Measurements from ENCODE around the gene TFAP2C.
"Not testable (repeated sequence)": the region's sequence is repeated elsewhere in the genome, so short reads cannot be mapped to it uniquely, and the experiment has no call there.

The TFAP2C gene

DNA sequence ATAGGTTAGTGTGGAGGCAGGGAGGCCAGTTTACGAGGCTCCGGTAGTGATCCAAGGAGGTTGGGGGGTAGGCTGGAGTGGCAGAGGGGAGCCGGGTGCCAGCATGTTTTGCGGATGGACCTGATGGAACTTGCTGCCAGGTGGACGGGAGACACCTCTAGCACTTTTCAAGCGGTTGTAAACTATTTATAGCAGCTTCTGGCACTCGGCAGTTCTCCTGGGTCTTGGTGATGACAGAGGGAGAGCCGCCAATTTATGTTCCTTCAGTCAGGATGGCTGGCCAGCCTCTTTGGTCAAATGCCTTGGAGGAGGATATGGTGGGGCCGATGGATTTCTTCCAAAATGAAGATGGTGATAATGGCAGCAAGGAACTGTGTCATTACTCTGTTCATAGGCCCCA lies 28.8 kb downstream of the TFAP2C start:
- DNase-seq: no peak

DNA sequence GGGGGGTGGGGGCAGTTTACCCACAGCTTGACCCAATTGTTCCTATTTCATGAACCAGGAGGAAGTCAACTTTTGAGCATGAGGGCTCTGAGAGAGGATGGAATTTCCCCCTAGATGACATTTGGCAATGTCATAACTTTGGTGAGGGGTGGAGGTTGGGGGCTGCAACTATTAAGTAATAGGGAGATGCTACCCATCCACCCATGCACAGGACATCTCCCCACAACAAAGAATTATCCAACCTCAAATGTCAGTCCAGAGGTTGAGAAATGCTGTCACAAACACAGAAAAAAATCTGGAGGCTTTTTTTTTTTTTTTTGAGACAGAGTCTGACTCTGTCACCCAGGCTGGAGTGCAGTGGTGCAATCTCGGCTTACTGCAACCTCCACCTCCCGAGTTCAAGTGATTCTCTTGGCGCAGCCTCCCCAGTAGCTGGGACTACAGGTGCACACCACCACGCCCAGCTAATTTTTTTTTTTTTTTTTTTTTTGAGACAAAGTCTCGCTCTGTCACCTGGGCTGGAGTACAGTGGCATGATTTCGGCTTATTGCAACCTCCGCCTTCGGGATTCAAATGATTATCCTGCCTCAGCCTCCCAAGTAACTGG lies 29.3 kb downstream of the TFAP2C start:
- DNase-seq: not testable (repeated sequence)

DNA sequence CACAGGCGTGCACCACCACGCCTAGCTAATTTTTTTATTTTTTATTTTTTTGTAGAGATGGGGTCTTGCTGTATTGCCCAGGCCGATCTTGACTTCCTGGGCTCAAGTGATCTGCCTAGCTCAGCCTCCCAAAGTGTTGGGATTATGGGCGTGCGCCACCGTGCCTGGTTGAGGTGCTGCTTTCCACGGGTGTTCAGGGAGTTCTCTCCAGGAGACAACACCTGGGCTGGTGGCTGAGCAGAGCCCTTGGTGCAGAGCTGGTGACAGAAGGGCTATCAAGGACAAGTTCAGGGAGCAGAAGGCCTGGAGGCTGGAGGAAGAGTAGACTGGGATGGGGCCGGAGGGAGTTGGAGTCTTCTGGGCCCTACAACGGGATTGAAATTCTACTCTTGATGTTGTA lies 34.6 kb downstream of the TFAP2C start:
- no peak for DNase-seq

DNA sequence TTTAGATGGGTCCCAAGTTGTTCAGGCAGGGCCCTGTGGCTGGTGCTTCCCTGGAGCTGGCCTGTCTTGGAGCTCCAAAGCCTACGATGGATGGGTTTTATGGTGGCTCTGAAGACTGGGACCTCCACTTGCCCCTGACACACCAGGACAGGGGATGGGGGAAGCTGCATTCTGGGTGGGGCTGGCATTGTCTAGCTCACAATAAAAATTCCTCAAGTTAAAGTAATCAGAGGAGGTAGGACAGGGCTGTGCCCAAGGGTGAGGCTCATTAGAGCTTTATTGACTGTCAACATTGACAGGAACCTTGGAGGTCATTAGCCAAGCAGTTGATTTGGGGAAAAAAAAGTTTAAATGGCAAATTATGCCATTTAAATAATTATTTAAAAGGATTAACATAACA lies 35.7 kb downstream of the TFAP2C start:
- no peak for DNase-seq

DNA sequence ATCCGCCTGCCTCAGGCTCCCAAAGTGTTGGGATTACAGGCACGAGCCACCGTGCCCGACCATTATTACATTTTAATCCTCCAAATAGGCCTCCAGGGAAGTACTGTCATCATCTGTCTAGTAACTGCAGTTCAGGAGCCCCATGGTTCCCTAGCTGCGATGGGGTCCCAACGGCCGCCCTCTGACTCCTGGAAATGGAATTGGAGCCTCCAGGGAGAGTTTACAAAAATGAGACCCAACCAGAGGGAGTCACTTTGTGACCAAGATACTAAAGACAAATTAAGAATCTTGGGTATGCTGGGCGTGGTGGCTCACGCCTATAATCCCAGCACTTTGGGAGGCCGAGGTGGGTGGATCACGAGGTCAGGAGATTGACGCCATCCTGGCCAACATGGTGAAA lies 36.7 kb downstream of the TFAP2C start:
- no peak for DNase-seq

DNA sequence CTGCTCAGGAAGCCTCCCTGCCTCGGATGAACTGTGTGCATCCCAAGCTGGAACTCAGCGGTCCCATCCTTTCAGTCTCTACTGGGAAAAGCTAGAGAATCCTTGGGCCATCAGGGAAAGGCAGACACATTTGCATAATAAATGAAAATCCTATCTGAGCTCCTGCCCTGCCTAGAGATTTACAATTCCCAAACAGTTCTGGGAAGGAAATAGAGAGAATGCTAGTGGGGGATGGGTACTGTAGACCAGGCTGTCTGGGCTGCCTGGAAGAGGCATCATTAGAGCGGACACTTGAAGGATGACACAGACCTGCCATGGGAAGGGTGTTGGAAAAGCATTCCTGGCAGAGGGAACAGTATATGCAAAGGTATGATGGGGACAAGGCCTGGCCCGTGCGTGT lies 44.3 kb downstream of the TFAP2C start:
- no peak for DNase-seq

DNA sequence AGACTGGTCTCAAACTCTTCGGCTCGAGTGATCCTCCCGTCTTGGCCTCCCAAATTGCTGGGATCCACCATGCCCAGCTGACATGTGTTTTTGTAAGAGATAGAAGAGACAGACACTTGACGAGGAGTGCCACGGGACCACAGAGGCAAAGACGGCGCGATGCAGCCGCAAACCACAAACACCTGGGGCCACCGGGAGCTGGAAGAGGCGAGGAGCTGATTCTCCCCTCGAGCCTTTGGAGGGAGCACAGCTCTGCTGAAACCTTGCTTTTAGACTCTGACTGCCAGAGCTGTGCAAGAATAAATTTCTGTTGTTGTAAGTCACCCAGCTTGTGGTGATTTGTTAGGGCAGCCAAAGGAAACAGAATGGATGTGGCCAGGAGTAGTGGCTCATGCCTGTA lies 46.9 kb downstream of the TFAP2C start:
- DNase-seq: no peak

DNA sequence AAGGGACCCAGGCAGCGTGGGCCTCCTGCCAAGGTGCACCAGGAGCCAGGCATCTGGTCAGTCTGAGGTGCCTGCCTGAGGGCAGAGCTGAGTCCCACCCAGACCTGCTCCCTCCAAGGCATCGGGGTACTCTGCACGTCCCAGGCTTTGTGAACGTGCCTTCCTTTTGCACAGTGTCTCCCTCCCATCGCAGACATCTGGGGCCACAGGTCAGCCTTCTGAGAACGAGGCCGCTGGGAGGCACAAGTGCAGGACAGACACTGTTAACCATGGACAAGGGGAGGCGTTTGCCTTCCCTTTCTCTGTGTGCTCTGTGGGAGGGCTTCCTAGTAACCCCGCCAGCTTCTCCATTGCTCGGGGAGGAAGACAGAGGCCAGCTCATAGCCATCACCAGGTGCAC lies 47.6 kb downstream of the TFAP2C start:
- no peak for DNase-seq

DNA sequence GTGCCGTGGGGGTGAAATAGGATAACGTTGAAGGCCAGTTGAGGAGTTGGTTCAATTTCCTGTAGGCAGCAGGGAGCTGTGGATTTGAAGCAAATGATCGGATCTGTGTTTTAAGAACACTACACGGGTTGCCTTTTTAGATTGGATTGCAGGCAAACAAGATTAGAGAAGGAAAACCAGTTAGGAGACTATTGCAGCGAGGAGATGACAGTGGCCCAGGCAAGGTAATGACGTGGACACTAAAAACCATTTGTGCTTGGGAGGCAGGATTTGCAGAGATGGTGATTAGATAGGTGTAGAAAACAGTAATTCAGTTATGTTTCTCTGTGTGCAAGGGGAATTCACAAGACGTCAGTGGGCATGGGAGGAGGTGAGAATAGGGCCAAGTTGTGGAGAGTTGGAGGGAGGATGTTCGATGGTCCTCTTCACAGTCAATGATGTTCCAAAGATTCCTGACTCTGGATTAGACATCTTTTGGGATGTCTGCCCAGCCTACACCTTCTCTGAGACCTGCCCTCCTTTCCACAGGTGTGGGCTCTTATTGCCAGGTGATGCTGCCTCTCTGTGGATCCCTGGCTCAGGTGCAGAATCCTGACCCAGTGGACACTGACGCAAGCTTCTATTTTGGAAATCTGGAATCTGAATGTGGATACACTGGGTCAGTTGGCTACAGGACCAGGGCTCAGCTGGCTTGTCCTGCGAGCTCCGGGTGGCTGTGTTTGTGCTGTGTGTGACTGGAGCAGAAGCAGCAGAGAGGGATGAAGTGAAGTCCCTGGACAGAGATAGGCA lies 54.2 kb downstream of the TFAP2C start:
- DNase-seq: no peak

DNA sequence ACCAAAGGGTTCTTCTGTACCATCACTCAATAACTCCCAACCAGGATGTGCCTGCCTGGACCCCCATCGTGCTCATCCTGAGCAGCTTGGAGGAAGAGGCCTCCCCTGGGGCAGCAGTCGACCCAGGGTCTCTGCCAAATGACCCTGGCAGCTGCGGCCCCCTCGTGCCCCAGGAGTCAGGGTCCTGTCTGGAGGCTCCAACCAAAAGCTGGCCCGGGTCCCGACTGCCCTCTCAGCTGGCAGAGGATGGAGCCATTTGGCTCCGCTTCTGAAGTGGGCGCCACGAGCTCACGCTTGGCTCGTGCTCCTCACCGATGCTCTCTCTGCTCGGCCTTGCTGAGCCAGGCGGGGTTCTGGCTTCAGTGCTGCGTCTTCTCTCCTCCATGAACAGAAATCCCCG lies 56.8 kb downstream of the TFAP2C start:
- DNase-seq: no peak

DNA sequence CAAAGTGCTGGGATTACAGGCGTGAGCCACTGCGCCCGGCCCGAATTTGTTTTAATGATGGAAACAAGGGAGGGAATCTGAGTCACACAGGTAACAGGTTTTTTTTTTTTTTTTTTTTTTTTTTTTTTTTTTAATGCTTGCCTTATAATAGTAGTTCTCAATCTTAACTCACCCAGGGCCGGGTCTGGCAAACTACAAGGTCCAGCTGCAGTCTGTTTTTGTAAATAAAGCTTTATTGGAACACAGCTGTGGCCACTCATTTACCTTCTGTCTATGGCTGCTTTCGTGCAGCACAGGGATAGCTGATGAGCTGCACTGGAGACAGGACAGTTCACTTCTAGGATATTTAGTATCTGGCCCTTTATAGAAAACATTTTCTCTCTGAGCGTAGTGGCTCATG lies 58.0 kb downstream of the TFAP2C start:
- DNase-seq: no peak

DNA sequence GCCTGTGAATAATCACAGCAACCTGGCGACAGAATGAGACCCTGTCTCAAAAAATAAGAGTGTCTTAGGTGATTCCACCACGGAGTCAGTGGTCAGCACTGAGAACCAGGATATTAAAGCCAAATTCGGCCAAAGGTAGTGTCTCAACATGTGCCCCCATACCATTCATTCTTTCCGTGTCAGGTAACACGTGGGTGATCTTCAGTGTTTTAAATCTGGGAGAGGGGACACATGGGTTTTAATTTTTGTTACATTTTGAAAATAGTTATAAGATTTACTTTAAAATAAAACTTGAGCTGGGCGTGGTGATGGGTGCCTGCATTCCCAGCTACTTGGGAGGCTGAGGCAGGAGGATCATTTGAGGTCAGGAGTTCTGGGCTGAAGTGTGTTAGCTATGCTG lies 59.0 kb downstream of the TFAP2C start:
- no peak for DNase-seq
